Gastrocnemius medialis (tissue), 4 donors: Measurements from ENCODE around the gene KIDINS220. TPM values are rescaled to one million over a fixed set of nuclear protein-coding genes. Genes with fewer than 3 reads are reported as not detected.

Experiments
- ATAC-seq, 2 donors: fragments of 150-250 bp; one replicate each; pipeline ENCODE4 v1.9.1; 2016
- DNase-seq, 2 donors: peaks; one replicate each; pipeline ENCODE4 v3.0.0-alpha.2; 2019
- H3K27ac ChIP-seq, 4 donors: fragments of 200-600 bp; sonication (generic); 1 replicate in 1 of 4; 2 replicates in 3 of 4; pipeline ENCODE4 v1.5.1; 2016 to 2018; ENCODE audit warnings: mild to moderate bottlenecking in 2 of 4, moderate library complexity in 1 of 4
- H3K27me3 ChIP-seq, 3 donors: fragments of 200-600 bp; sonication (generic) in 2 of 3; 1 replicate in 1 of 3; 2 replicates in 2 of 3; pipeline versions ENCODE4 v1.5.1 to v1.6.0; 2016 to 2019; ENCODE audit warnings: mild to moderate bottlenecking in 1 of 3, moderate library complexity in 1 of 3
- H3K36me3 ChIP-seq, 2 donors: fragments of 200-600 bp; sonication (generic) in 1 of 2; one replicate each; pipeline ENCODE4 v1.5.1; 2017 to 2018
- H3K4me1 ChIP-seq, 2 donors: fragments of 200-600 bp; sonication (generic) in 1 of 2; one replicate each; pipeline ENCODE4 v1.5.1; 2016 to 2017; ENCODE audit warnings: mild to moderate bottlenecking in 2 of 2
- H3K4me3 ChIP-seq, 4 donors: fragments of 200-600 bp; sonication (generic) in 3 of 4; 1 replicate in 1 of 4; 2 replicates in 3 of 4; pipeline ENCODE4 v1.5.1; 2016 to 2019; ENCODE audit warnings: mild to moderate bottlenecking in 2 of 4
- H3K9me3 ChIP-seq, 3 donors: fragments of 200-600 bp; sonication (generic) in 2 of 3; 1 replicate in 1 of 3; 2 replicates in 2 of 3; pipeline ENCODE4 v1.5.1; 2016 to 2019
- POLR2A ChIP-seq, 2 donors: fragments of 450-650 bp; IDR thresholded peaks; one replicate each; pipeline ENCODE4 v1.6.1; 2017; ENCODE audit warnings: antibody characterized with exemption in 2 of 2, mild to moderate bottlenecking in 2 of 2, moderate library complexity in 2 of 2
- in situ Hi-C, 4 donors: fragments of 200-750 bp; cut with MboI; loops; one replicate each; pipeline versions ENCODE4 v1.15.0 to v1.8.0; 2017; ENCODE audit warnings: low sequenced_read_pairs in 4 of 4
- intact Hi-C: fragments of 100-400 bp; cut with DNase I; formaldehyde crosslinking; loops from one replicate; pipeline ENCODE4 v1.15.1; 2023; ENCODE audit warnings: low total_unique reads
- total RNA-seq, 4 donors: library from RNA; depleted of rRNA; stranded (reverse); fragments of >200 nt; gene quantifications; one replicate each; pipeline versions ENCODE4 v1.1.0 to v1.2.3, GENCODE V29; 2016
- TF ChIP-seq, protein P1 (sequence below), 5 experiments: fragments of 450-650 bp in 3 of 5; fragments of 200-600 bp in 2 of 5; sonication (generic) in 2 of 5; IDR thresholded peaks in 4 of 5; conservative IDR thresholded peaks in 1 of 5; 1 replicate in 4 of 5; 2 replicates in 1 of 5; pipeline ENCODE4 v1.5.1; 2016 to 2019; ENCODE audit warnings: antibody characterized with exemption in 5 of 5, mild to moderate bottlenecking in 3 of 5, moderate library complexity in 3 of 5

Gene KIDINS220
- total RNA-seq, 4 donors from 2014 or later: 57.8 to 78.9 (median 59.1) TPM

DNA sequence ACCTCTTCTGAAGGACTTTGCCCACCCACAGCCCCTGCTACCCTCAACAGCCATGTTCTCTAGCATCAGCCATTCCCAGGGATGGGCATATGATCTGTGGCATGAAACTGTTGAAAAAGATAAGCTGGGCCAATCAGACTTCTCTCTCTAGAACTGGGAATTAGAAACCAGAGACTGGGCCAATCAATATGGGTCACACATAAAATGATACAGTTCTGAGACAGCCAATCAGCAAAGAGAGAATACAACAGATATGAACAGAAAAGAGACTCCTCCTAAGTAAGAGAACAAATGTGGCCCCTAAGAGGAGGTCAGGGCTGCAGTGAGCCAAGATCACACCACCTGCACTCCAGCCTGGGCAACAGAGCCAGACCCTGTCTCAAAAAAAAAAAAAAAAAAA, 2.1 kb downstream of the KIDINS220 start:
- H3K4me1 ChIP-seq: peaks cover 33 to 46% of the 10 kb centered on the region in 2 donors
- H3K36me3 ChIP-seq: no peaks in the 10 kb centered on the region
- TF ChIP-seq, protein P1, sequence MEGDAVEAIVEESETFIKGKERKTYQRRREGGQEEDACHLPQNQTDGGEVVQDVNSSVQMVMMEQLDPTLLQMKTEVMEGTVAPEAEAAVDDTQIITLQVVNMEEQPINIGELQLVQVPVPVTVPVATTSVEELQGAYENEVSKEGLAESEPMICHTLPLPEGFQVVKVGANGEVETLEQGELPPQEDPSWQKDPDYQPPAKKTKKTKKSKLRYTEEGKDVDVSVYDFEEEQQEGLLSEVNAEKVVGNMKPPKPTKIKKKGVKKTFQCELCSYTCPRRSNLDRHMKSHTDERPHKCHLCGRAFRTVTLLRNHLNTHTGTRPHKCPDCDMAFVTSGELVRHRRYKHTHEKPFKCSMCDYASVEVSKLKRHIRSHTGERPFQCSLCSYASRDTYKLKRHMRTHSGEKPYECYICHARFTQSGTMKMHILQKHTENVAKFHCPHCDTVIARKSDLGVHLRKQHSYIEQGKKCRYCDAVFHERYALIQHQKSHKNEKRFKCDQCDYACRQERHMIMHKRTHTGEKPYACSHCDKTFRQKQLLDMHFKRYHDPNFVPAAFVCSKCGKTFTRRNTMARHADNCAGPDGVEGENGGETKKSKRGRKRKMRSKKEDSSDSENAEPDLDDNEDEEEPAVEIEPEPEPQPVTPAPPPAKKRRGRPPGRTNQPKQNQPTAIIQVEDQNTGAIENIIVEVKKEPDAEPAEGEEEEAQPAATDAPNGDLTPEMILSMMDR (IDR thresholded peaks at IDR 0.05 in 4 of 5, conservative IDR thresholded peaks at IDR 0.05 in 1 of 5): no peak
- no peak for TF ChIP-seq POLR2A (IDR thresholded peaks at IDR 0.05)
- no peaks in the 10 kb centered on the region for H3K27me3 ChIP-seq
- H3K27ac ChIP-seq: no peak overlapping the region
- intact Hi-C loops: loop anchor here (10.0 kb wide), 1 partner anchor 830 kb away; no protein-coding TSS in a partner anchor
- DNase-seq: no peak
- no peak for ATAC-seq
- in situ Hi-C loops: no loop called here
- H3K9me3 ChIP-seq: no peaks in the 10 kb centered on the region
- H3K4me3 ChIP-seq: no peak overlapping the region

DNA sequence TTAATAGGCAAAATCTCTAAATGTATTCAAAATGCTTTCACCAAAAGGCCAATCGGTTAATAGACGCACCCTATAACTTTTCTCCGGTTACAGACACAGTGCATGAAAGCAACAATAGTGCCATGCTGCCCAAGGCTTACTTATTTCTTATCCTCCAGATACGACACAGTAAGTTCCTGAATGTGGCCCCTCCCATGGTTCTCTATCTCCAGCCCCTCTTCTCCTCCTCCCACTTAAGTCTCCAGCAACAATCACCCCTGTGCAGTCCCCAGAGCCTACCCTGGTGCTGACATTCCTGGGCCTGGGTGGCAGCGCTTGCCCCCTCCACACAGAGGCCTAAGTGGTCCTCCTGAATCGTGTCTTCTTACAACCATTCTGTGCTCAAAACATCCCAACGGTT, 3.6 kb downstream of the KIDINS220 start:
- intact Hi-C loops: loop anchor here (10.0 kb wide), 1 partner anchor 829 kb away; no protein-coding TSS in a partner anchor
- in situ Hi-C loops: no loop called here
- peaks cover 33 to 46% of the 10 kb centered on the region in 2 donors for H3K4me1 ChIP-seq
- TF ChIP-seq, protein P1 (IDR thresholded peaks at IDR 0.05 in 4 of 5, conservative IDR thresholded peaks at IDR 0.05 in 1 of 5): no peak
- no peak for TF ChIP-seq POLR2A (IDR thresholded peaks at IDR 0.05)
- H3K9me3 ChIP-seq: no peaks in the 10 kb centered on the region
- ATAC-seq: no peak
- no peak overlapping the region for H3K4me3 ChIP-seq
- no peaks in the 10 kb centered on the region for H3K36me3 ChIP-seq
- no peak for DNase-seq
- no peak overlapping the region for H3K27ac ChIP-seq
- no peaks in the 10 kb centered on the region for H3K27me3 ChIP-seq

DNA sequence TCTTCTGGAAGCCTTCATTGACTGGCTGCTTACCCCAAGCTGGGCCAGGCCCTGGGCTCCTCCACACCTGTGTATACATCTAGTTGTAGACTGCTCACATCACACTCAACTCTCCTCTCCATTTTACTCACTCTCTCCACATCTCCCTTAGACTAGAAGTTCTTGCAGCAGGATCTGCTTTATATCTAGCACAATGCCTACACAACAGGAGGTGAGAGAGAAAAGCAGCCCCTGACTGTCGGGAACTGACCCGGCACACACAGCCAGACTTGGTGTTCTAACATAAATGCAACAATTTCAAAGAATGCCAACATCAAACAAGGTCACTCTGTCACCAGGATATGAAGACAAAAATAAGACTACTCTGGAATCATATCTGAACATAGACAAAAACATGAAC, 5.9 kb downstream of the KIDINS220 start:
- no peaks in the 10 kb centered on the region for H3K27me3 ChIP-seq
- no peak for DNase-seq
- intact Hi-C loops (loop anchor here (10.0 kb wide), 1 partner anchor 827 kb away; no protein-coding TSS in a partner anchor), in situ Hi-C loops (no loop called here)
- H3K36me3 ChIP-seq: no peaks in the 10 kb centered on the region
- TF ChIP-seq, protein P1 (IDR thresholded peaks at IDR 0.05 in 4 of 5, conservative IDR thresholded peaks at IDR 0.05 in 1 of 5): no peak
- no peak for TF ChIP-seq POLR2A (IDR thresholded peaks at IDR 0.05)
- no peak overlapping the region for H3K27ac ChIP-seq
- no peaks in the 10 kb centered on the region for H3K9me3 ChIP-seq
- H3K4me3 ChIP-seq: no peak overlapping the region
- H3K4me1 ChIP-seq: peaks cover 33 to 46% of the 10 kb centered on the region in 2 donors
- ATAC-seq: no peak

DNA sequence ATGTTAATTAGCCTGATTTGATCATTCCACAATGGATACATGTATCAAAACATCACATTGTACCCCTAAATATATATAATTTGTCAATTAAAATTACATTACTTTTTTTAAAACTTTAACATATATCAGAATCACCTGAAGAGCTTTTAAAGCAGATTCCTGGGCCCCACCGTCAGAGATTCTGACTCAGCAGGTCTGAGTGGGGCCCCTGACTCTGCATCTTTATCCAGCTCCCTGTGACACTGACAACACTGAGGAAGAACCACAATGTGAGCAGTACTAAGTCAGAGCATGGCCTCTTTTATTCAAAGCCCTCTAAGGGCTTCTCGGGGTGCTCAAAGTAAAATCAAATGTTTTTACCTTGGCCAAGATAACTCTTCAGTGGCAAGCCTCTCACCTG, 9.7 kb downstream of the KIDINS220 start:
- peaks cover 0 to 16% of the 10 kb centered on the region in 2 donors for H3K36me3 ChIP-seq
- peaks cover 11 to 17% of the 10 kb centered on the region in 2 donors for H3K4me1 ChIP-seq
- ATAC-seq (no peak), DNase-seq (no peak)
- H3K9me3 ChIP-seq: no peaks in the 10 kb centered on the region
- TF ChIP-seq, protein P1 (IDR thresholded peaks at IDR 0.05 in 4 of 5, conservative IDR thresholded peaks at IDR 0.05 in 1 of 5): no peak
- TF ChIP-seq POLR2A (IDR thresholded peaks at IDR 0.05): no peak
- H3K4me3 ChIP-seq: no peak overlapping the region
- in situ Hi-C loops (no loop called here), intact Hi-C loops (no loop called here)
- peak overlapping the region in 1 of 4 donors; percentile 15 for H3K27ac ChIP-seq
- H3K27me3 ChIP-seq: no peaks in the 10 kb centered on the region

DNA sequence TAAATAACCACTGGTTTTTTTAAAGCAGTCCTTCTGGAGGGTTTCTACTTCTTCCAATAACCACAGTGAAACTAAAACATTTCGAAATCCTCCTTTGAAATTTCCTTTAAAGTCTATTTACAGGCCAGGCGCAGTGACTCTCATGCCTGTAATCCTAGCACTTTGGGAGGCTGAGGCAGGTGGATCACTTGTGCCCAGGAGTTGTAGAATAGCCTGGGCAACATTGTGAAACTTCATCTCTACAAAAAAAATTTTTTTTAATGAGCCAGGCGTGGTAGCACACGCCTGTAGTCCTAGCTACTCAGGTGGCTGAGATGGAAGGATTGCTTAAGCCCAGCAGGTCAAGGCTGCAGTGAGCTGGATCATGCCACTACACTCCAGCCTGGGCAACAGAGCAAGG, 15.2 kb downstream of the KIDINS220 start:
- Histone ChIP-seq H3K27me3 (no peaks in the 10 kb centered on the region), H3K4me3 (no peak overlapping the region), H3K36me3 (peaks cover 0 to 20% of the 10 kb centered on the region in 2 donors), H3K27ac (peak overlapping the region; percentile 85 to 96 (median 90)), H3K9me3 (no peaks in the 10 kb centered on the region), H3K4me1 (peaks cover 27 to 29% of the 10 kb centered on the region in 2 donors)
- peak; percentile 59 to 79 for DNase-seq
- peak; percentile 11 to 27 for TF ChIP-seq POLR2A (IDR thresholded peaks at IDR 0.05)
- TF ChIP-seq, protein P1 (IDR thresholded peaks at IDR 0.05 in 4 of 5, conservative IDR thresholded peaks at IDR 0.05 in 1 of 5): no peak
- in situ Hi-C loops (no loop called here), intact Hi-C loops (loop anchor here (1.0 to 5.0 kb wide), 2 partner anchors 27 to 145 kb away; no protein-coding TSS in a partner anchor)
- ATAC-seq: peak; percentile 81 to 86
